HCT116 (cell line): ENCODE data around the gene KPNA3. TPM values are rescaled to one million over a fixed set of nuclear protein-coding genes. Genes with fewer than 3 reads are reported as not detected.
"Not testable (repeated sequence)": the region's sequence is repeated elsewhere in the genome, so short reads cannot be mapped to it uniquely, and the experiment has no call there.

ENCODE experiments used
- ATAC-seq: fragments of 200-7000 bp; cut with Tn5 transposase; 2 replicates; pipeline ENCODE4 v1.9.1; 2020; ENCODE audit warnings: mild to moderate bottlenecking, moderate library complexity
- BruUV-seq: library from RNA; stranded (reverse); fragments of 400-500 nt; replicated peaks from 2 replicates; lab custom pipeline; 2021; lab: Mats Ljungman, UMichigan
- CTCF ChIA-PET: fragments of 300-600 bp; sonication (Branson Sonifier 250); formaldehyde crosslinking; loops from one replicate; lab custom pipeline; 2021; ENCODE audit warnings: antibody characterized with exemption; lab: Charles Lee
- POLR2A ChIA-PET: fragments of 300-600, 350-600 bp; sonication (Branson Sonifier 250); formaldehyde crosslinking; loops from one replicate; lab custom pipeline; 2021; ENCODE audit warnings: antibody characterized with exemption; lab: Charles Lee
- RAD21 ChIA-PET, 2 experiments: fragments of 300-600 bp; sonication (Branson Sonifier 250); formaldehyde crosslinking; loops; one replicate each; lab custom pipeline; 2023; ENCODE audit warnings: low total read pairs in 2 of 2; ENCODE audit not compliant: uncharacterized antibody in 2 of 2, unreplicated experiment in 2 of 2, low non-redundant PET in 1 of 2; lab: Charles Lee
- DNase-seq: peaks from one replicate; pipeline ENCODE4 v3.0.0-alpha.2; 2010; ENCODE audit warnings: low read depth, low spot score
- H2AFZ ChIP-seq: fragments of 200-600 bp; shearing (Covaris generic), sonication (generic); 2 replicates; pipeline ENCODE4 v1.6.1; 2017; ENCODE audit warnings: low read depth, mixed run types, mixed read lengths, antibody characterized with exemption, low read length; ENCODE audit not compliant: poor library complexity, severe bottlenecking
- H3K27ac ChIP-seq: 2 replicates; pipeline ENCODE4 v1.5.1; 2012; ENCODE audit warnings: low read depth, low read length
- H3K27me3 ChIP-seq: fragments of 200-600 bp; sonication (generic); 2 replicates; pipeline ENCODE4 v1.6.1; 2016; ENCODE audit warnings: mixed run types, low read length, mixed read lengths; ENCODE audit not compliant: insufficient read depth
- H3K36me3 ChIP-seq, 2 experiments: fragments of 200-500 bp in 1 of 2; fragments of 200-600 bp in 1 of 2; sonication (Bioruptor generic) in 1 of 2; sonication (generic) in 1 of 2; 2 replicates each; pipeline versions ENCODE4 v1.5.1 to v1.6.1; 2014 to 2016; ENCODE audit warnings: low read length in 2 of 2, inconsistent platforms in 1 of 2, mixed read lengths in 1 of 2, mixed run types in 1 of 2; ENCODE audit not compliant: insufficient read depth in 2 of 2, control insufficient read depth in 1 of 2
- H3K4me1 ChIP-seq, 2 experiments: fragments of 200-600 bp in 1 of 2; sonication (generic) in 1 of 2; 2 replicates each; pipeline versions ENCODE4 v1.5.1 to v1.6.1; 2012 to 2017; ENCODE audit warnings: low read length in 2 of 2, inconsistent platforms in 1 of 2, mild to moderate bottlenecking in 1 of 2, mixed read lengths in 1 of 2, mixed run types in 1 of 2, moderate library complexity in 1 of 2; ENCODE audit not compliant: insufficient read depth in 2 of 2, control insufficient read depth in 1 of 2
- H3K4me2 ChIP-seq: fragments of 200-600 bp; sonication (generic); 2 replicates; pipeline ENCODE4 v1.6.1; 2017; ENCODE audit warnings: mixed run types, low read length, mixed read lengths
- H3K4me3 ChIP-seq, 2 experiments: fragments of 200-600 bp in 1 of 2; sonication (generic) in 1 of 2; replicated peaks in 1 of 2; 2 replicates each; pipeline ENCODE4 v1.5.1; 2011 to 2016; ENCODE audit warnings: low read length in 2 of 2, control low read depth in 1 of 2, low read depth in 1 of 2, mild to moderate bottlenecking in 1 of 2, mixed read lengths in 1 of 2, mixed run types in 1 of 2
- H3K79me2 ChIP-seq: fragments of 200-600 bp; sonication (generic); 2 replicates; pipeline ENCODE4 v1.6.1; 2017; ENCODE audit warnings: mild to moderate bottlenecking, mixed run types, low read length, moderate library complexity, mixed read lengths; ENCODE audit not compliant: insufficient read depth
- H3K9ac ChIP-seq: fragments of 200-600 bp; sonication (generic); 2 replicates; pipeline ENCODE4 v1.6.1; 2016; ENCODE audit warnings: low read length, mixed read lengths
- H3K9me2 ChIP-seq: fragments of 200-600 bp; sonication (generic), shearing (Covaris generic); 2 replicates; pipeline ENCODE4 v1.6.1; 2017; ENCODE audit warnings: mixed run types, mild to moderate bottlenecking, moderate library complexity; ENCODE audit not compliant: insufficient read depth
- H3K9me3 ChIP-seq, 2 experiments: fragments of 200-500 bp in 1 of 2; fragments of 200-600 bp in 1 of 2; sonication (Bioruptor generic) in 1 of 2; sonication (generic) in 1 of 2; 2 replicates each; pipeline ENCODE4 v1.6.1; 2014 to 2017; ENCODE audit warnings: low read length in 2 of 2, mixed read lengths in 2 of 2, inconsistent platforms in 1 of 2, low read depth in 1 of 2, mild to moderate bottlenecking in 1 of 2, mixed run types in 1 of 2, moderate library complexity in 1 of 2; ENCODE audit not compliant: control insufficient read depth in 1 of 2, insufficient read depth in 1 of 2
- H4K20me1 ChIP-seq: fragments of 200-600 bp; sonication (generic), shearing (Covaris generic); 2 replicates; pipeline ENCODE4 v1.6.1; 2017; ENCODE audit warnings: mixed run types, mild to moderate bottlenecking, moderate library complexity; ENCODE audit not compliant: insufficient read depth
- CBX3 ChIP-seq: IDR thresholded peaks from 2 replicates; pipeline ENCODE4 v1.6.1; 2012; ENCODE audit warnings: low read depth
- ELF1 ChIP-seq: IDR thresholded peaks from 2 replicates; pipeline ENCODE4 v1.6.1; 2012; ENCODE audit warnings: low read depth, borderline replicate concordance
- EZH2 ChIP-seq: fragments of 200-600 bp; sonication (generic); IDR thresholded peaks from 2 replicates; pipeline ENCODE4 v1.6.1; 2017; ENCODE audit warnings: antibody characterized with exemption, mixed run types
- EZH2phosphoT487 ChIP-seq: fragments of 200-600 bp; IDR thresholded peaks from 2 replicates; pipeline ENCODE4 v1.6.1; 2018; ENCODE audit warnings: antibody characterized with exemption, borderline replicate concordance
- SP1 ChIP-seq: IDR thresholded peaks from 2 replicates; pipeline ENCODE4 v1.6.1; 2012; ENCODE audit warnings: low read depth
- SRF ChIP-seq: IDR thresholded peaks from 2 replicates; pipeline ENCODE4 v1.6.1; 2012; ENCODE audit warnings: low read depth
- YY1 ChIP-seq: IDR thresholded peaks from 2 replicates; pipeline ENCODE4 v1.6.1; 2011; ENCODE audit warnings: low read length, low read depth, moderate library complexity, mild to moderate bottlenecking; ENCODE audit not compliant: insufficient replicate concordance; ENCODE audit errors: extremely low read depth
- ZFX ChIP-seq: fragments of 450-650 bp; IDR thresholded peaks from 2 replicates; pipeline ENCODE4 v1.6.1; 2017
- intact Hi-C: fragments of 100-400 bp; cut with micrococcal nuclease; formaldehyde crosslinking; loops from 2 replicates; pipeline ENCODE4 v1.10.0; 2022
- total RNA-seq: library from RNA; stranded (reverse); gene quantifications from one replicate; pipeline ENCODE4 v1.2.1, GENCODE V29; 2021; ENCODE audit not compliant: unreplicated experiment

The KPNA3 gene
- total RNA-seq, 1 experiment from 2014 or later, result 45.0 TPM

DNA sequence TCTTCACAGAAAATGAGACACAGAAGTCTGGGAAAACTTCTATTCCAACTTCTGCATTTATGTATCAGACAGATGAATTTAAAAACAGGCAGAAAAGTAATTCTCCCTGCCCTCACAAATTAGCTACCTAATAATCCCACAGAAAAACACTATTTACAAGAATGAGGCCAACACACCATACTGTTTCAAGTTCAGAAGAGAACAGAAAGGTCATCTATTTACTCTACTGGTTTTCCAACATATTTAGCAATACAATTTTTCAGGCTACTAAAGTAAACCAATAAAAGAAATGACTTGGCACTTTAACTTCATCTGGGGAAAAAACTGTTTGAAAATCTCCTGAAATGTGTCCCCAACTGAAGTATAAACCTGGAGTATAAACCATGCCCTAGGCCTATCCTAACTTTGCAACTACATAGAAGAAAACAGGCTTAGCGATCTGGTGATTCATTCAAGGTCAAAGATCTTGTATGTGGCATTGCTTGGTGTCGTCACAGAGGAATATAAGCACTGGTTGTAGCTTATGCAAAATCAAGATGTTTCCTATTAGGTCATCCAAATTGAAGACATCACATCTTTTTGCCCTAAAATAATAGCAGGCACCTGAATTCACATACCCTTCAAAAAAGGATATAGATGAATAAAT, 81.1 kb downstream of the KPNA3 start:
- TF ChIP-seq EZH2, result no peak
- TF ChIP-seq SP1, result no peak
- no peak for TF ChIP-seq YY1
- no peak for TF ChIP-seq CBX3
- no peak for TF ChIP-seq EZH2phosphoT487
- TF ChIP-seq ZFX, result no peak
- TF ChIP-seq SRF, result no peak
- TF ChIP-seq ELF1, result no peak
- Histone ChIP-seq H3K4me1 (peaks cover 0 to 6% of the 10 kb centered on the region in 2 experiments; a peak in 1 of 4 replicates), H3K9ac (no peak overlapping the region), H4K20me1 (no peaks in the 10 kb centered on the region), H3K79me2 (peaks cover 4% of the 10 kb centered on the region; the same call in 1 of the 2 replicates), H3K4me3 (no peak overlapping the region), H2AFZ (no peak overlapping the region), H3K27me3 (no peaks in the 10 kb centered on the region), H3K4me2 (no peak overlapping the region), H3K9me3 (peaks cover 0 to 3% of the 10 kb centered on the region in 2 experiments; a peak in 2 of 4 replicates), H3K27ac (no peak overlapping the region), H3K36me3 (peaks cover 12 to 13% of the 10 kb centered on the region in 2 experiments), H3K9me2 (no peaks in the 10 kb centered on the region)
- intact Hi-C loops, result no loop called here
- ChIA-PET RAD21 (no interaction called here), CTCF (no interaction called here), POLR2A (no interaction called here)
- BruUV-seq, result no TSS peak
- DNase-seq (no peak), ATAC-seq (no peak)

DNA sequence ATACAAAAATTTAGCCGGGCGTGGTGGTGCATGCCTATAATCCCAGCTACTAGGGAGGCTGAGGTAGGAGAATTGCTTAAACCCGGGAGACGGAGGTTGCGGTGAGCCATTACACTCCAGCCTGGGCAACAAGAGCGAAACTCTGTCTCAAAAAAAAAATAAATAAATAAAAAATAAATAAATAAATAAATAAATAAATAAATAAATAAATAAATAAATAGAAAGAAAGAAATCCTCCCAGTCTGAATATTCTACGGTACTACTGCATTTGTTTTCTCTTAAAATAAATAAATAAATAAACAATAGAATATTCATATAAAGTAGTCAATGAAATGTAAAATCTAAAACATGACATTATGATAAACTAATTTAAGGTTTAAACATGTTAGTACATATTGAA, 88.2 kb downstream of the KPNA3 start:
- DNase-seq, ATAC-seq, H4K20me1 ChIP-seq, intact Hi-C loops, BruUV-seq, RAD21 ChIA-PET, H3K9me3 ChIP-seq, POLR2A ChIA-PET, CTCF ChIA-PET, H3K9ac ChIP-seq, H3K4me2 ChIP-seq, H2AFZ ChIP-seq, H3K27me3 ChIP-seq, H3K79me2 ChIP-seq, H3K27ac ChIP-seq, H3K4me3 ChIP-seq, H3K4me1 ChIP-seq, H3K9me2 ChIP-seq: not testable (repeated sequence)
- H3K36me3 ChIP-seq, result peaks cover 13 to 26% of the 10 kb centered on the region in 2 experiments; a peak in 3 of 4 replicates
